ENCODE data around the gene FAM107B. TPM values are rescaled to one million over a fixed set of nuclear protein-coding genes. Genes with fewer than 3 reads are reported as not detected.

Gene FAM107B
- total and polyA plus RNA-seq, 8 donors = 22.6 to 105 (median 54.5) TPM

- Histone ChIP-seq H3K4me3 (no peak overlapping the region), H3K36me3 (no peaks in the 10 kb centered on the region), H3K4me1 (peaks cover 32 to 53% (median 49%) of the 10 kb centered on the region in 3 donors), H3K27ac (peak overlapping the region in 2 of 4 donors; percentile 0 to 18), H3K9me3 (no peaks in the 10 kb centered on the region), H3K27me3 (no peaks in the 10 kb centered on the region)
- intact Hi-C loops (cut with DNase I) = no loop called here
- no peak for TF ChIP-seq CTCF (IDR thresholded peaks at IDR 0.05)
- FAIRE-seq = no peak
- ATAC-seq = no peak
- 94 to 96% methylated on average over 3 of the region's 3 CpGs for WGBS, 2 donors
- DNase-seq = no peak
Measured at GRCh38 chr10:14584661-14585060, 190.0 kb downstream of the FAM107B start.

- ATAC-seq (no peak), DNase-seq (no peak), FAIRE-seq (no peak)
- no peak overlapping the region for H3K27ac ChIP-seq
- intact Hi-C loops (cut with DNase I) = no loop called here
- H3K4me3 ChIP-seq = no peak overlapping the region
- H3K9me3 ChIP-seq = no peaks in the 10 kb centered on the region
- H3K27me3 ChIP-seq = no peaks in the 10 kb centered on the region
- H3K36me3 ChIP-seq = no peaks in the 10 kb centered on the region
- no peak for TF ChIP-seq CTCF (IDR thresholded peaks at IDR 0.05)
- WGBS, 2 donors = 88 to 91% methylated on average over 4 of the region's 4 CpGs
- H3K4me1 ChIP-seq = peaks cover 38 to 60% (median 56%) of the 10 kb centered on the region in 3 donors
Measured at GRCh38 chr10:14583967-14584366, 190.7 kb downstream of the FAM107B start.

- ATAC-seq = no peak
- H3K9me3 ChIP-seq = no peaks in the 10 kb centered on the region
- TF ChIP-seq CTCF (IDR thresholded peaks at IDR 0.05) = no peak
- H3K4me3 ChIP-seq = no peak overlapping the region
- no peaks in the 10 kb centered on the region for H3K27me3 ChIP-seq
- peaks cover 36 to 61% (median 54%) of the 10 kb centered on the region in 3 donors for H3K4me1 ChIP-seq
- H3K36me3 ChIP-seq = no peaks in the 10 kb centered on the region
- 76 to 78% methylated on average over 11 of the region's 11 CpGs for WGBS, 2 donors
- intact Hi-C loops (cut with DNase I) = no loop called here
- no peak for FAIRE-seq
- no peak for DNase-seq
- H3K27ac ChIP-seq = no peak overlapping the region
Measured at GRCh38 chr10:14583252-14583651, 191.4 kb downstream of the FAM107B start.

GRCh38 chr10:14581553-14582321 is 193.0 kb downstream of the FAM107B start:
- H3K4me3 ChIP-seq = no peak overlapping the region
- no peak for TF ChIP-seq CTCF (IDR thresholded peaks at IDR 0.05)
- H3K27ac ChIP-seq = no peak overlapping the region
- WGBS, 2 donors = 85% methylated on average over 7 of the region's 7 CpGs
- intact Hi-C loops (cut with DNase I) = no loop called here
- no peaks in the 10 kb centered on the region for H3K27me3 ChIP-seq
- FAIRE-seq (no peak), ATAC-seq (no peak), DNase-seq (no peak)
- H3K9me3 ChIP-seq = no peaks in the 10 kb centered on the region
- H3K36me3 ChIP-seq = no peaks in the 10 kb centered on the region
- H3K4me1 ChIP-seq = peaks cover 22 to 56% (median 55%) of the 10 kb centered on the region in 3 donors

GRCh38 chr10:14580671-14581332 is 193.9 kb downstream of the FAM107B start:
- WGBS, 2 donors = 87 to 88% methylated on average over 13 of the region's 13 CpGs
- Histone ChIP-seq H3K4me1 (peaks cover 14 to 51% (median 46%) of the 10 kb centered on the region in 3 donors), H3K9me3 (no peaks in the 10 kb centered on the region), H3K27ac (peak overlapping the region in 3 of 4 donors; percentile 2 to 86 (median 86)), H3K27me3 (no peaks in the 10 kb centered on the region), H3K36me3 (no peaks in the 10 kb centered on the region), H3K4me3 (no peak overlapping the region)
- intact Hi-C loops (cut with DNase I) = no loop called here
- FAIRE-seq (no peak), DNase-seq (no peak), ATAC-seq (no peak)
- no peak for TF ChIP-seq CTCF (IDR thresholded peaks at IDR 0.05)

Data from pancreas (tissue), 10 donors.